IPS-20b (cell line): Measurements from ENCODE around the gene FHIT.

Source experiments
- H3K27ac ChIP-seq: one replicate; pipeline ENCODE4 v1.5.1; 2013; ENCODE audit warnings: low read length
- H3K27me3 ChIP-seq: 2 replicates; pipeline ENCODE4 v1.6.1; 2013; ENCODE audit warnings: mild to moderate bottlenecking, low read length, inconsistent platforms; ENCODE audit not compliant: insufficient read depth
- H3K36me3 ChIP-seq: 2 replicates; pipeline ENCODE4 v1.6.1; 2013; ENCODE audit warnings: low read depth, mild to moderate bottlenecking, inconsistent platforms, low read length, moderate library complexity; ENCODE audit not compliant: insufficient read depth
- H3K4me1 ChIP-seq: 2 replicates; pipeline ENCODE4 v1.6.1; 2013; ENCODE audit warnings: mild to moderate bottlenecking, control low read depth, inconsistent platforms, low read length, moderate library complexity; ENCODE audit not compliant: insufficient read depth
- H3K4me3 ChIP-seq: 2 replicates; pipeline ENCODE4 v1.5.1; 2013; ENCODE audit warnings: mild to moderate bottlenecking, low read length, inconsistent platforms
- H3K9ac ChIP-seq: 2 replicates; pipeline ENCODE4 v1.6.1; 2013; ENCODE audit warnings: low read depth, mild to moderate bottlenecking, inconsistent platforms, low read length, moderate library complexity
- H3K9me3 ChIP-seq: 2 replicates; pipeline ENCODE4 v1.6.1; 2013; ENCODE audit warnings: mild to moderate bottlenecking, low read depth, low read length, inconsistent platforms; ENCODE audit not compliant: insufficient read depth

Gene FHIT

DNA sequence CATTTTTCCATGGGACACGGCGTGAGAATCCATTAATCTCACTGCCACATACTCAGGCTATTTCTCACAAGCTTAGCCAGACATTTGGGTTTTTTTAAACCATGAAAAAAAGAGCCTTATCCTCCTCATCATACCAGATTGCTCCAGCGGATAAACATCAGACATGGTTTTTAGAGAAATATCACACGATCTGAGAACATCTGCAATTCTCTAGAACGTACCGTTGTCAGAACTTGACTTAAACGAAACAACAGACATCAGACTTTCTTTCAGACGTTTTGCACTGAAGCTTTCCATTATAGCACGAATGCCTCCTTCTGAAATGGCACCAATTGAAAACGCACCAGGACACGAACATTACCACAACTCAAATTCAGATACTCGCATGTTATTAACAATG is 1457.3 kb downstream of the FHIT start:
- Histone ChIP-seq H3K9me3 (no peaks in the 10 kb centered on the region), H3K4me3 (no peak overlapping the region), H3K4me1 (no peaks in the 10 kb centered on the region), H3K27ac (no peak overlapping the region), H3K9ac (no peak overlapping the region), H3K36me3 (no peaks in the 10 kb centered on the region), H3K27me3 (no peaks in the 10 kb centered on the region)

DNA sequence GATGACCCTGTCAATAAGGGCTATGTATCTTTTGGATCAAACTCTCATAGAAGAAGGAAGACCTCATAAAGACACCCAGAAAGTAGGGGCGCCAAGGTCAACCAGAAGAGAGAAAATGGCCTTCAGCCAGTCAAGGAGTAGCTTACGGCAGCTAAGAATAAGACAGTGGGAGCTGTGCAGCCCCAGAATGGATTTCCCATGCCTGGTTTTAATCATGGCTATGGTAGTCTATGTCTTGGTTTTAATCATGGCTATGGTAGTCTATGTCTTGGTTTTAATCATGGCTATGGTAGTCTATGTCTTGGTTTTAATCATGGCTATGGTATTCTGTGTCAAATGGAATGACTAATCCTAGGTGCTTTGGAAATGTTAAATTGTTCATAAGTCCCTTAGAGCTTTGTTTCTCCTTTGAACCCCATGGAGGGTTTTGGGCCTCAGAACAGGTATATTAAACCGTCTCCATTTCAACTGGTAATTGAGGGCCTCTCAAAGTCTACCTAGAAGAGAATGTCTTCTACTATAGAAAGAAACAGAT is 1459.4 kb downstream of the FHIT start:
- H3K27me3 ChIP-seq: no peaks in the 10 kb centered on the region
- H3K9me3 ChIP-seq: no peaks in the 10 kb centered on the region
- H3K4me3 ChIP-seq: no peak overlapping the region
- H3K27ac ChIP-seq: no peak overlapping the region
- H3K4me1 ChIP-seq: no peaks in the 10 kb centered on the region
- H3K36me3 ChIP-seq: no peaks in the 10 kb centered on the region
- H3K9ac ChIP-seq: no peak overlapping the region

DNA sequence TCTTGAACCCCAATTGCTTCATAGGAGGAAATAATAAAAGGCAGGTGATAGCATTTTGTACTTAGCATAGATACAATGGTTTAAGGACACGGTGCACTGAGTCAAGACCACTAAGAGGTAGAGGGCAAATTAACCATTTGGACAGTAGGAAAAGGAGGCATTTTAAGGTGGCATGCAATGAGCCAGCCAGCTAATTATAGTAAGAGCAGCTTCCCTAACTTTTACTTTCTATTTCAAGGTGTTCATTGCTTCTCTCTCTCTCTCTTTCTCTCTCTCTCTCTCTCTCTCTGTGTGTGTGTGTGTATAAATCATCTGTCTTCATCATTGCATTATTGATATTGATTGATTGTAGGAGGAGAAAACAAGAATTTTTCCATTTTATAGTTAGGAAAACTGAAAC is 1461.0 kb downstream of the FHIT start:
- no peaks in the 10 kb centered on the region for H3K27me3 ChIP-seq
- no peaks in the 10 kb centered on the region for H3K36me3 ChIP-seq
- H3K9ac ChIP-seq: no peak overlapping the region
- no peaks in the 10 kb centered on the region for H3K9me3 ChIP-seq
- H3K4me3 ChIP-seq: no peak overlapping the region
- H3K4me1 ChIP-seq: no peaks in the 10 kb centered on the region
- H3K27ac ChIP-seq: no peak overlapping the region

DNA sequence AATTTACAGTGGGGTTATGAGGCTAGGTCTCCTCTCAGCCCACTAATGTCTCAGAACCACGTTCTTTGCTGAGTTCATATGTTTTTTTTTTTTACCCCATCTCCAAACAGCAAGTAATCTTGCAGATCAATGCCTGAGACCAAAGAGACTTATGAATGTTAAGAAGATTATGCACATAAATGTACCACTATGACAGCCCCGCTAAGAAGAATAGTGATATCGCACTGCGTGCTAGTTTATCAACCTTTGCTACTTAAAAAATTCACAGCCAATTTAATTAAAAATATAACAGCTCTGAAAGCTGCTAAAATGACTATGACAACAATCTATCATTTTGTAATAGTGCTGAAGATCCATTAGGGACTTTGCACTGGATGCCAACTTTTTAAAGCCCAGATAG is 1462.5 kb downstream of the FHIT start:
- Histone ChIP-seq H3K9ac (no peak overlapping the region), H3K27me3 (no peaks in the 10 kb centered on the region), H3K36me3 (no peaks in the 10 kb centered on the region), H3K4me3 (no peak overlapping the region), H3K4me1 (no peaks in the 10 kb centered on the region), H3K27ac (no peak overlapping the region), H3K9me3 (no peaks in the 10 kb centered on the region)

DNA sequence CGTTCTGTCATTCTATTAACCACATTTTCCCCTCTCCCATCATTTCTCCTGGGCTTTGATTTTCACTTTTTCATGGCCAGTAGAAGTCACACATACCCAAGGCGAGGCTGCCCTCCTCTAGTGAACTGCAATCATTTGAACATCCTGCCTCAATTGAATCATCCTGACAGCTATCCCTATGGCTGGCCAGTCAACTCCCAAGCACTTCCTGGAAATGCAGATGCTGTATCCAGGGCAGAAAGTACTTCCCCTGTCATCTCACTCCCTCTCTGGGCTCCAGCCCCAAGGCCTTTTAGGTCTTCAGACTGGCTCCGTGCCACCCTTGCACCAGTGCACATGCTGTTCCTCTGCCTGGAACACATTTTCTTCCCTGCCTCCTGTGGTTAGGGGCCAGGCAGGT is 1463.1 kb downstream of the FHIT start:
- no peak overlapping the region for H3K4me3 ChIP-seq
- no peaks in the 10 kb centered on the region for H3K27me3 ChIP-seq
- H3K9ac ChIP-seq: no peak overlapping the region
- H3K9me3 ChIP-seq: no peaks in the 10 kb centered on the region
- H3K27ac ChIP-seq: no peak overlapping the region
- no peaks in the 10 kb centered on the region for H3K4me1 ChIP-seq
- no peaks in the 10 kb centered on the region for H3K36me3 ChIP-seq

DNA sequence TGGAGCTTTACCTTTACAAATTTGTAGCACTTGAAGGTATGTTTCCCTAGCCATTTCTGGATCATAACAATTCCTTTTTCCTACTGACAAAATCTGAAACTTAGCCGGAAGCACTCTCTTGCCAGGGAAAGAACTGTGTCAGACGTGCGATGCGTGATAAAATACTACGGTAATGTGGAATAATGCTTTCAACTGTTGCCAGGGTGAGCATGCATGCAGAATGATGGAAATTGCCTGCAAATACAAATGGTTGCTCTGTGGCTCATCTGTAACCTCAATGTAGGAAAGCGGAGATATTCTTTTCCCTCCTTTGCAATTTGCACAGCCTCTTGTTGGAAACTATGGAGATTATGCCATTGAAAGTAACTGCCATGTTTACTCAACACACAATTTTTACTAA is 1464.9 kb downstream of the FHIT start:
- Histone ChIP-seq H3K4me3 (no peak overlapping the region), H3K9ac (no peak overlapping the region)

DNA sequence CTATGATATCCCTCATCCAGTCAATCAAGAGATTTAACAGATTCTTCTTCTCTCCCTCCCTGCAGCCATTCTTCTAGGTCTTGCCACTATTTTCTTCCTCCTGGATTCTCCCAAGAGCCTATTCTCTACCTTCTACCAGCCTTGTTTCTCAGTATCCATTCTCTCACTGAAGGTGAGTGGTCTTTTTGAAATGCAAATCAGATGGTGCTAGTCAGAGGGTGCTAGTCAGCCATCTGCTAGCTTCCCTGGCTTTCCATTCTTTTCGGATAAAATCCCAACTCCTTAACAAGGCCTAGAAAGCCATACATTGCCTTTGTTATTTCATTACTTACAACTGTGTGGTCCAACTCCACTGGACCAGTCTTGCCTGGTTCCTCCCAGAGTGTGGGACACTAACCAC is 1467.1 kb downstream of the FHIT start:
- no peaks in the 10 kb centered on the region for H3K36me3 ChIP-seq

More for the DNA sequence above, 1464.9 kb downstream of the FHIT start:
- no peaks in the 10 kb centered on the region for H3K36me3 ChIP-seq
- no peaks in the 10 kb centered on the region for H3K4me1 ChIP-seq
- no peak overlapping the region for H3K27ac ChIP-seq
- no peaks in the 10 kb centered on the region for H3K27me3 ChIP-seq
- H3K9me3 ChIP-seq: no peaks in the 10 kb centered on the region

DNA sequence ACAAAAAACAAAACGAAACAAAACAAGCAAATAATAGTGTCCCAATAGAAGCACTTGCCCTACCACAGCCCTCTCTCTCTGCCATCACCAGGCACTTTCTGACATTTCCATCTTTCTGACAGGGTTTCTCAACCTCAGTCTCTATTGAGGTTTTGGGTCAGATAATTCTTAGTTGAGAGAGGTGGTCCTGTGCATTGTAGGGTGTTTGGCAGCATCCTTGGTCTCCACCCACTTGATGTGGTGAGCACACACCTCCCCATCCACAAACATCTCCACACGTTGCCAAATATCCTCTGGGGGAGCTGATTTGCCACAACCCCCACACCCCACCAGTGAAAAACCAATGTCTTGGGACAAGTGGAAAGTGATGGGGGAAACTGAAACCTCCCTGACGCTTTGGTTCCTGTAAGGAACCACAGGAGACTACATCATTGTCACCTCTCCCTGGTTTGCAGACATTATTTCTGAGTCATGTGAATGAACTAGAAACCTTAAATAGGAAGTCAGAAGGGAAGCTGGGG is 1467.7 kb downstream of the FHIT start:
- H3K27ac ChIP-seq: no peak overlapping the region
- H3K4me1 ChIP-seq: no peaks in the 10 kb centered on the region
- no peaks in the 10 kb centered on the region for H3K9me3 ChIP-seq
- no peak overlapping the region for H3K4me3 ChIP-seq
- no peak overlapping the region for H3K9ac ChIP-seq
- H3K36me3 ChIP-seq: no peaks in the 10 kb centered on the region
- H3K27me3 ChIP-seq: no peaks in the 10 kb centered on the region

More for the DNA sequence above, 1467.1 kb downstream of the FHIT start:
- H3K27ac ChIP-seq: no peak overlapping the region
- H3K9me3 ChIP-seq: no peaks in the 10 kb centered on the region
- no peak overlapping the region for H3K9ac ChIP-seq
- H3K27me3 ChIP-seq: no peaks in the 10 kb centered on the region
- H3K4me3 ChIP-seq: no peak overlapping the region
- no peaks in the 10 kb centered on the region for H3K4me1 ChIP-seq

DNA sequence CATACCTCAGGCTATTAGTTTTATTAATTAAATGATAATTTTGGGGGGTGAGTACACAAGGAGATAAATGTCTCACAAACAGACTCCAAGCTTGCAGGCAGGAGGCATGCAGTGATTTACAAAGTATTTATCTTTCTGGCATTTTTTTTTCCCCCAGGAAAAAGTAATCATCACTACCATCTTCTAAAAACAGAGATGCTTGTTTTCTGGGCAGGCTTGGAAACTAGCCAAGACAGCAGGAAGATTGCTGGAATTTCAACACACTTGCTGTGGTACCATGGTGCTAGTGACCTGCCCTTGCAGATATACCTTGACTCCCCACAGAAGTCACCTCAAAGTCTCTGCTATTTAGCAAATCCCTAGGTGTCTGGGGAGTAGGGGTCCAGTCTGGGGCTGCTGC is 1468.6 kb downstream of the FHIT start:
- H3K27me3 ChIP-seq: no peaks in the 10 kb centered on the region
- H3K9me3 ChIP-seq: no peaks in the 10 kb centered on the region
- H3K27ac ChIP-seq: no peak overlapping the region
- no peaks in the 10 kb centered on the region for H3K4me1 ChIP-seq
- no peak overlapping the region for H3K9ac ChIP-seq
- H3K36me3 ChIP-seq: no peaks in the 10 kb centered on the region
- H3K4me3 ChIP-seq: no peak overlapping the region

DNA sequence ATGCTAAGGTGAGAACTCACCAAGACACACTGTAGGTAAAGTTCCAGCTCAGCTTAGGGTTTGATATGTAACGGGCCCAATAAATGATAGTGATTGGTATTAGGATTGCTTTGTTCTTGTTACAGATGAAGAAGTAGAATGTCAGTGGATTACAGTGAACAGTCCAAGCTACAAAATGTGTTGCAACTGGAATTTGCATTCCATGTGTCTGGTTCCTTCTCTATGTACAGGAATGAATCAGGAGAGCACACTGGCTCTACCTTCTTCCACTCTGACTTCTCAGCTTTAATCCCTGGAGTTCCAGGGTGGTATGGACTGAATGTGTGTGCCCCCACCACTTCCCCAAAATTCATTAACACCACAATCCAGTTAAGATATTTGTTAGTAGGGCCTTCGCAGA is 1471.0 kb downstream of the FHIT start:
- H3K27ac ChIP-seq: no peak overlapping the region
- no peaks in the 10 kb centered on the region for H3K9me3 ChIP-seq
- H3K4me3 ChIP-seq: no peak overlapping the region
- H3K36me3 ChIP-seq: no peaks in the 10 kb centered on the region
- H3K4me1 ChIP-seq: no peaks in the 10 kb centered on the region
- H3K9ac ChIP-seq: no peak overlapping the region
- H3K27me3 ChIP-seq: no peaks in the 10 kb centered on the region

DNA sequence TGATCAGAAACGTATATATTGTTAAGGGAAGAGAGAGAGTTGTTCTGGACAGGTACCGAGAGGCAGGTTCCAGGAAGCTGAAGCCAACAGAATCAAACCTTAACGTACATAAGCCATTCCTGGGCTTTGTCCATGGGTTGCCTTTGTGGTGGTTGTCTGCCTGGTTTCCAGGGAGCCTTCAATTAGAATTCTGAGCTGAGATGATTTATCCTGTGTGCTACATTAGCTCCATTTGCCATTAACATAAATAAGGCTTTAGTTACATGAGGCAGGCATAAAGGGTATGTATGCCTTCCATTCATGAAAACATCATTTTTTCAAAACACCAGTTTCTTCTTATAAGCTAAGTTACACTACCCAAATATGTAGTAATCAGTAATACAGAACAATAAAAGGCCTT is 1472.0 kb downstream of the FHIT start:
- no peak overlapping the region for H3K27ac ChIP-seq
- H3K9ac ChIP-seq: no peak overlapping the region
- no peaks in the 10 kb centered on the region for H3K9me3 ChIP-seq
- H3K4me3 ChIP-seq: no peak overlapping the region
- no peaks in the 10 kb centered on the region for H3K4me1 ChIP-seq
- H3K36me3 ChIP-seq: no peaks in the 10 kb centered on the region
- H3K27me3 ChIP-seq: no peaks in the 10 kb centered on the region

DNA sequence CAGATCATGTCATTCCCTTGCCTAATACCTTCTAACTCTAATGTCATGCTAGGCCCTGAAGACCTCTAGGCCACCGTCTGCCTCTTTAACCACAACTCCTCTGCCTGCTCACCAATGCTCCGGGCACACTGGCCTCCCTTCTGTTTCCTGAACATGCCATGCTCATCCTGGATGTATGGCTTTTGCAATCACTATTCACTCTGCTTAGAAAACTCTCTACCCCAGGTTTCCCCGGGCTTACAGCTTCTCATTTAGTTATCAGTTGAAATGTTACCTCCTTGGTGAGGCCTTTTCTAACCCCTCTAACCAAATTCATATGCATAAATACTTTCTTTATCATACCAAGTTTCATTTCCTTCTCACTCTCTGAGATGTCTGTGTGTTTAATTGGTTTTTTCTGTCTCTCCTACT is 1473.6 kb downstream of the FHIT start:
- H3K4me3 ChIP-seq: no peak overlapping the region
- H3K9ac ChIP-seq: no peak overlapping the region
- no peaks in the 10 kb centered on the region for H3K36me3 ChIP-seq
- H3K9me3 ChIP-seq: no peaks in the 10 kb centered on the region
- no peaks in the 10 kb centered on the region for H3K4me1 ChIP-seq
- H3K27ac ChIP-seq: no peak overlapping the region
- H3K27me3 ChIP-seq: no peaks in the 10 kb centered on the region
